Stomach (tissue), 9 donors: ENCODE measurements around the gene LIMA1. TPM values are rescaled to one million over a fixed set of nuclear protein-coding genes. Genes with fewer than 3 reads are reported as not detected.
A peak's percentile ranks its signal among the peaks of the same experiment; 100 is the strongest.

Source experiments
- DNase-seq, 2 donors: peaks; one replicate each; pipeline versions ENCODE4 v3.0.0 to v3.0.0-alpha.2; 2013 to 2019
- H3K27ac ChIP-seq, 5 donors: fragments of 200-600 bp in 4 of 5; sonication (generic) in 4 of 5; one replicate each; pipeline ENCODE4 v1.5.1; 2013 to 2019; ENCODE audit warnings: mild to moderate bottlenecking in 1 of 5, moderate library complexity in 1 of 5
- H3K27me3 ChIP-seq, 3 donors: fragments of 200-600 bp; sonication (generic); one replicate each; pipeline ENCODE4 v1.5.1; 2017 to 2019; ENCODE audit warnings: mixed run types in 1 of 3
- H3K36me3 ChIP-seq, 4 donors: fragments of 200-600 bp; sonication (generic); 1 replicate in 3 of 4; 2 replicates in 1 of 4; pipeline ENCODE4 v1.5.1; 2016 to 2019
- H3K4me1 ChIP-seq, 4 donors: fragments of 200-600 bp; sonication (generic); one replicate each; pipeline ENCODE4 v1.5.1; 2016 to 2019
- H3K4me3 ChIP-seq, 4 donors: fragments of 200-600 bp; sonication (generic) in 3 of 4; one replicate each; pipeline ENCODE4 v1.5.1; 2016 to 2019; ENCODE audit warnings: mild to moderate bottlenecking in 1 of 4
- H3K9me3 ChIP-seq, 4 donors: fragments of 200-600 bp; sonication (generic); one replicate each; pipeline ENCODE4 v1.5.1; 2016 to 2019
- CTCF ChIP-seq, 7 experiments: fragments of 450-650 bp in 4 of 7; fragments of 200-600 bp in 3 of 7; sonication (generic) in 3 of 7; IDR thresholded peaks; one replicate each; pipeline ENCODE4 v1.5.1; 2016 to 2019; ENCODE audit warnings: antibody characterized with exemption in 7 of 7, control low read depth in 2 of 7, mild to moderate bottlenecking in 1 of 7
- EP300 ChIP-seq: sonication (generic); formaldehyde crosslinking; IDR thresholded peaks from one replicate; pipeline ENCODE4 v1.6.1; 2017; ENCODE audit warnings: antibody characterized with exemption
- POLR2A ChIP-seq, 4 donors: fragments of 450-650 bp; IDR thresholded peaks; one replicate each; pipeline ENCODE4 v1.6.1; 2016; ENCODE audit warnings: antibody characterized with exemption in 4 of 4, control low read depth in 2 of 4, mild to moderate bottlenecking in 1 of 4, moderate library complexity in 1 of 4
- POLR2AphosphoS5 ChIP-seq, 3 donors: sonication (generic); formaldehyde crosslinking; IDR thresholded peaks; one replicate each; pipeline ENCODE4 v1.6.1; 2016; ENCODE audit warnings: antibody characterized with exemption in 3 of 3
- WGBS, 5 donors: extraction: QIAGEN DNeasy Blood & Tissue Kit in 3 of 5; methylation state at CpG; one replicate each; pipeline versions ENCODE4 v1.1.5 to v1.1.7; 2013 to 2018; 5-methylcytosine and 5-hydroxymethylcytosine counted together
- intact Hi-C: fragments of 100-400 bp; cut with DNase I; formaldehyde crosslinking; loops from one replicate; pipeline ENCODE4 v1.15.1; 2023; ENCODE audit warnings: low total_unique reads
- polyA plus RNA-seq, 3 donors: library from polyadenylated mRNA; stranded (reverse); fragments of 200-250 nt; gene quantifications; one replicate each; pipeline ENCODE4 v1.2.3, GENCODE V29; 2013
- total RNA-seq, 5 donors: library from RNA; depleted of rRNA; stranded (reverse); fragments of >200 nt; gene quantifications; one replicate each; pipeline versions ENCODE4 v1.1.0 to v1.2.3, GENCODE V29; 2014 to 2016
- donor health status: healthy with polysubstance abuse.
- donor health status: Bipolar disorder and iron deficiency.
- donor health status: healthy.

Gene LIMA1
- total and polyA plus RNA-seq, 8 donors: 28.7 to 143 (median 83.2) TPM

GRCh38 chr12:50243507-50243906 lies 39.8 kb downstream of the LIMA1 start:
- Histone ChIP-seq H3K27me3 (no peaks in the 10 kb centered on the region), H3K4me1 (peaks cover 38 to 76% (median 61%) of the 10 kb centered on the region in 4 donors), H3K36me3 (peaks cover 4 to 29% (median 16%) of the 10 kb centered on the region in 4 donors), H3K27ac (peak overlapping the region in 4 of 5 donors; percentile 73 to 87 (median 84)), H3K4me3 (no peak overlapping the region), H3K9me3 (no peaks in the 10 kb centered on the region)
- intact Hi-C loops: no loop called here
- TF ChIP-seq POLR2A (IDR thresholded peaks at IDR 0.05) (no peak), EP300 (no peak), CTCF (IDR thresholded peaks at IDR 0.05) (no peak), POLR2AphosphoS5 (IDR thresholded peaks at IDR 0.05) (no peak)
- WGBS, 5 donors: 34 to 44% (median 40%) methylated on average over 1 of the region's 1 CpG
- DNase-seq: no peak

GRCh38 chr12:50242751-50243191 lies 40.5 kb downstream of the LIMA1 start:
- Histone ChIP-seq H3K4me1 (peaks cover 35 to 68% (median 56%) of the 10 kb centered on the region in 4 donors), H3K27me3 (no peaks in the 10 kb centered on the region), H3K4me3 (no peak overlapping the region), H3K9me3 (no peaks in the 10 kb centered on the region), H3K27ac (peak overlapping the region; percentile 73 to 89 (median 85)), H3K36me3 (peaks cover 2 to 26% (median 15%) of the 10 kb centered on the region in 4 donors)
- no peak for TF ChIP-seq POLR2AphosphoS5 (IDR thresholded peaks at IDR 0.05)
- TF ChIP-seq POLR2A (IDR thresholded peaks at IDR 0.05): no peak
- no peak for TF ChIP-seq CTCF (IDR thresholded peaks at IDR 0.05)
- TF ChIP-seq EP300: no peak
- DNase-seq: no peak
- intact Hi-C loops: no loop called here
- WGBS, 5 donors: 32 to 66% (median 63%) methylated on average over 1 of the region's 1 CpG

- H3K27me3 ChIP-seq: no peaks in the 10 kb centered on the region
- H3K4me3 ChIP-seq: no peak overlapping the region
- intact Hi-C loops: no loop called here
- 31 to 53% (median 35%) methylated on average over 1 of the region's 1 CpG for WGBS, 5 donors
- H3K27ac ChIP-seq: peak overlapping the region in 4 of 5 donors; percentile 73 to 87 (median 84)
- peak in 1 of 2 donors; percentile 53 for DNase-seq
- TF ChIP-seq CTCF (IDR thresholded peaks at IDR 0.05) (no peak), POLR2AphosphoS5 (IDR thresholded peaks at IDR 0.05) (peak in 1 of 3 donors; percentile 5)
- no peaks in the 10 kb centered on the region for H3K9me3 ChIP-seq
- H3K4me1 ChIP-seq: peaks cover 32 to 52% (median 42%) of the 10 kb centered on the region in 4 donors
- H3K36me3 ChIP-seq: peaks cover 0 to 29% (median 16%) of the 10 kb centered on the region in 4 donors
Observed at GRCh38 chr12:50241178-50241577, 42.1 kb downstream of the LIMA1 start.

- no peak for TF ChIP-seq EP300
- no peak for TF ChIP-seq POLR2A (IDR thresholded peaks at IDR 0.05)
- TF ChIP-seq POLR2AphosphoS5 (IDR thresholded peaks at IDR 0.05): no peak
- no peak for TF ChIP-seq CTCF (IDR thresholded peaks at IDR 0.05)
- DNase-seq: no peak
- no peaks in the 10 kb centered on the region for H3K9me3 ChIP-seq
- peaks cover 0 to 32% (median 15%) of the 10 kb centered on the region in 4 donors for H3K36me3 ChIP-seq
- 12 to 52% (median 32%) methylated on average over 1 of the region's 1 CpG for WGBS, 5 donors
- intact Hi-C loops: no loop called here
- H3K4me1 ChIP-seq: peaks cover 32 to 52% (median 41%) of the 10 kb centered on the region in 4 donors
- no peaks in the 10 kb centered on the region for H3K27me3 ChIP-seq
- peak overlapping the region; percentile 73 to 87 (median 84) for H3K27ac ChIP-seq
- H3K4me3 ChIP-seq: no peak overlapping the region
Observed at GRCh38 chr12:50240792-50241114, 42.6 kb downstream of the LIMA1 start.
